Stimulated activated CD8-positive, alpha-beta memory T cell treated with anti-CD3 and anti-CD28 coated beads, Interleukin-7, amount 100 ng/mL, for 4 hours (primary cell): Measurements from ENCODE around the gene FARS2.

Source experiments
- DNase-seq, 2 donors: peaks; one replicate each; pipeline ENCODE4 v3.0.0-alpha.2; 2020; ENCODE audit warnings: low read depth in 2 of 2

FARS2 gene

GRCh38 chr6:5260661-5261544 is at the start of gene FARS2, which contains the start of gene LYRM4:
Gene FARS2 (plus strand): TSS chr6:5261513.
Gene LYRM4 (minus strand): TSS chr6:5260950. CDS start chr6:5260733, 217 bp downstream.
- DNase-seq = peak; percentile 80 to 90

GRCh38 chr6:5213836-5214235 is 47.5 kb upstream of the FARS2 start:
- no peak for DNase-seq

GRCh38 chr6:5214570-5215052 is 46.7 kb upstream of the FARS2 start:
- DNase-seq = no peak

GRCh38 chr6:5215159-5215558 is 46.2 kb upstream of the FARS2 start:
- no peak for DNase-seq

GRCh38 chr6:5215799-5216198 is 45.5 kb upstream of the FARS2 start:
- no peak for DNase-seq

- no peak for DNase-seq
Measured at GRCh38 chr6:5217356-5217755, 44.0 kb upstream of the FARS2 start.

- DNase-seq = no peak
Measured at GRCh38 chr6:5219011-5219691, 42.2 kb upstream of the FARS2 start.

- no peak for DNase-seq
Measured at GRCh38 chr6:5220443-5220842, 40.9 kb upstream of the FARS2 start.

GRCh38 chr6:5223309-5223708 is 38.0 kb upstream of the FARS2 start:
- DNase-seq = no peak

- no peak for DNase-seq
Measured at GRCh38 chr6:5229356-5229755, 32.0 kb upstream of the FARS2 start.

- DNase-seq = no peak
Measured at GRCh38 chr6:5230081-5230480, 31.2 kb upstream of the FARS2 start.

- no peak for DNase-seq
Measured at GRCh38 chr6:5231289-5231688, 30.0 kb upstream of the FARS2 start.

GRCh38 chr6:5234874-5235273 is 26.4 kb upstream of the FARS2 start:
- DNase-seq = no peak

GRCh38 chr6:5235830-5236229 is 25.5 kb upstream of the FARS2 start:
- DNase-seq = no peak

- no peak for DNase-seq
Measured at GRCh38 chr6:5237805-5238204, 23.5 kb upstream of the FARS2 start.

- DNase-seq = no peak
Measured at GRCh38 chr6:5238336-5238735, 23.0 kb upstream of the FARS2 start.

- DNase-seq = no peak
Measured at GRCh38 chr6:5241252-5241651, 20.1 kb upstream of the FARS2 start.

- DNase-seq = no peak
Measured at GRCh38 chr6:5243069-5243468, 18.2 kb upstream of the FARS2 start.

GRCh38 chr6:5246141-5247097 is 14.9 kb upstream of the FARS2 start:
- no peak for DNase-seq

GRCh38 chr6:5247201-5247600 is 14.1 kb upstream of the FARS2 start:
- DNase-seq = no peak

- DNase-seq = no peak
Measured at GRCh38 chr6:5248302-5249098, 12.8 kb upstream of the FARS2 start.
